AG04449 (cell line): ENCODE results near the gene PCYT1B.

ENCODE experiments used
- CTCF ChIA-PET: fragments of 350-600 bp; formaldehyde crosslinking; extraction: SDS; loops from one replicate; lab custom pipeline; 2021; ENCODE audit warnings: antibody characterized with exemption; lab: Yijun Ruan, JAX
- POLR2A ChIA-PET: fragments of 400-600, 350-600 bp; formaldehyde crosslinking; extraction: SDS; loops from one replicate; lab custom pipeline; 2020; ENCODE audit warnings: antibody characterized with exemption, inconsistent platforms; lab: Yijun Ruan, JAX
- DNase-seq: peaks from one replicate; pipeline ENCODE4 v3.0.0-alpha.2; 2010; ENCODE audit warnings: low read depth, low spot score
- H3K4me3 ChIP-seq: 2 replicates; pipeline ENCODE4 v1.5.1; 2011; ENCODE audit warnings: low read depth, mild to moderate bottlenecking, control low read depth, low read length
- CTCF ChIP-seq: IDR thresholded peaks from one replicate; pipeline ENCODE4 v1.5.1; 2011; ENCODE audit warnings: mild to moderate bottlenecking, moderate library complexity, low read length, control low read depth, inconsistent platforms; ENCODE audit not compliant: insufficient read depth; ENCODE audit errors: missing control alignments

PCYT1B gene

DNA sequence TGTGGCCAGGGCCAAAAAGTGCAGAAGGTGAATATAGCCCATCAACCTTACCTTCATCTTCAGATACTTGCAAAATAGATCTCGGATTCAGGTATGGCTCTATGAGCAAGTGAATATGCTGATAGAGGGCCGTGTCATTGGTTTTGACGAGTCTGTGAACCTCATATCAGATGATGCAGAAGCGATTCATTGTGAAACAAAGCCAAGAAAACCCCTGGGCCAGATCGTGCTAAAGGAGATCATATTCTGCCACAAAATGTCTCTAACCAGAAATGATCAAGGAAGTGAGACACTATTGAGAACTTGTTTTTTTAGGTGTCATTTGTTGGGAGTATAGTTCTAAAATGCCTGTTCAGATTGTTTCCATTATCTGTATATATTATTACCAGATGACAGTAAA lies 133.7 kb downstream of the PCYT1B start:
- no peak for DNase-seq
- TF ChIP-seq CTCF, result no peak
- POLR2A ChIA-PET, result no interaction called here
- H3K4me3 ChIP-seq, result no peak overlapping the region
- CTCF ChIA-PET, result no interaction called here

DNA sequence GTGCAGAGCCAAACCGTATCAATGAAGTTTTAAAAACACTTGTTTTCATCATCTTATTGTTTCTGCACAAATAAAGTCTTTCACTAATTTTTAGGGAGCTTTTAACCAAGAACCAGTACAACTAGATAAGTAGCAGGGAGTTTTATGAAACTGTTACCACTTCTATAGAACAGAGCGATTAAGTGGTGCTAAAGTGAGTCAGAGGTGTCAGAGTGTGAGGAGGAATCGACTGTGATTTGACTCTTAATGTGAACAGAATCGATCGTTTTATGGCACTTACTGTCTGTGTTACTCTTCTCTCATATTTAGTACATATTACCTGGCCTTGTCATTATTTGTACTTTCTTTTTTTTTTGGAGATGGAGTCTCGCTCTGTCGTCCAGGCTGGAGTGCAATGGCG lies 138.8 kb downstream of the PCYT1B start:
- ChIA-PET CTCF (no interaction called here), POLR2A (no interaction called here)
- no peak for TF ChIP-seq CTCF
- no peak for DNase-seq
- no peak overlapping the region for H3K4me3 ChIP-seq
